ENCODE data around the gene CDC25B.
A peak's percentile ranks its signal among the peaks of the same experiment; 100 is the strongest.

DNA sequence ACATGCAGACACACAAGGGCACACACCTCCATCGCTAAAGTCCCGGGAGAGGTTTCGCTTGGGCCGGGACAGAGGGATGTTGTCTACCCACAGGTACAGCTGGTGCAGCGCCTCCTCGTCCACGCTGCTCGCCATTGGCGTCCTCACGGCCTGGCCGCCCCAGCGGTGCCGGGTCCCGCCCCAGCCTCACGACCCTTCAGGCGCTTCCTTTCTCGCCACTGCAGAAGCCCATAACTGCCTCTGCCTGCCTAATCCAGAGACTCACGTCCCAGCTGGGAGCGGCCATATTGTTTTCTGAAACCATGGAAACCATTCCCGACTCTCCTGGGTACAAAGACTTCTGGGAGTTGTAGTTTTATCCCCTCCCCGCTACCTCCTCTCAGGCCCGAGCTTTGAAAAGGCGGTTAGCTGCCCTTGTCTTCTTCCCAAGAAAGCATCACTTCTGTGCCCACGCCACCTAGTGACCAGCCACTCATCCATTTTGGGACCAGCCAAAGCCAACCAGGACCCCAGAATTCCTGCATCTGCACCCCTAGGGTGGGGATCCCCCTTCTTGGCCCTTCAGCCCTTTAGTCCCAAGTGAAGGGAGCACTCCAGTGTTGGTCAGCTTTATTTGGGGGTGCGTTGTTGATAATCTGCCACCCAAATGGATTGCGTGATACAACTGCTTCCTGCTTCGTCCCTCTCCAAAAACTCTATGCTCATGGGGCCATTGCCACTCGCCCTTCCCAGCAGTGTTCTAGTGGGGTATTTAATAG lies 14.8 kb upstream of the CDC25B start, which contains the start of gene SPEF1:
- TF ChIP-seq, protein P1, sequence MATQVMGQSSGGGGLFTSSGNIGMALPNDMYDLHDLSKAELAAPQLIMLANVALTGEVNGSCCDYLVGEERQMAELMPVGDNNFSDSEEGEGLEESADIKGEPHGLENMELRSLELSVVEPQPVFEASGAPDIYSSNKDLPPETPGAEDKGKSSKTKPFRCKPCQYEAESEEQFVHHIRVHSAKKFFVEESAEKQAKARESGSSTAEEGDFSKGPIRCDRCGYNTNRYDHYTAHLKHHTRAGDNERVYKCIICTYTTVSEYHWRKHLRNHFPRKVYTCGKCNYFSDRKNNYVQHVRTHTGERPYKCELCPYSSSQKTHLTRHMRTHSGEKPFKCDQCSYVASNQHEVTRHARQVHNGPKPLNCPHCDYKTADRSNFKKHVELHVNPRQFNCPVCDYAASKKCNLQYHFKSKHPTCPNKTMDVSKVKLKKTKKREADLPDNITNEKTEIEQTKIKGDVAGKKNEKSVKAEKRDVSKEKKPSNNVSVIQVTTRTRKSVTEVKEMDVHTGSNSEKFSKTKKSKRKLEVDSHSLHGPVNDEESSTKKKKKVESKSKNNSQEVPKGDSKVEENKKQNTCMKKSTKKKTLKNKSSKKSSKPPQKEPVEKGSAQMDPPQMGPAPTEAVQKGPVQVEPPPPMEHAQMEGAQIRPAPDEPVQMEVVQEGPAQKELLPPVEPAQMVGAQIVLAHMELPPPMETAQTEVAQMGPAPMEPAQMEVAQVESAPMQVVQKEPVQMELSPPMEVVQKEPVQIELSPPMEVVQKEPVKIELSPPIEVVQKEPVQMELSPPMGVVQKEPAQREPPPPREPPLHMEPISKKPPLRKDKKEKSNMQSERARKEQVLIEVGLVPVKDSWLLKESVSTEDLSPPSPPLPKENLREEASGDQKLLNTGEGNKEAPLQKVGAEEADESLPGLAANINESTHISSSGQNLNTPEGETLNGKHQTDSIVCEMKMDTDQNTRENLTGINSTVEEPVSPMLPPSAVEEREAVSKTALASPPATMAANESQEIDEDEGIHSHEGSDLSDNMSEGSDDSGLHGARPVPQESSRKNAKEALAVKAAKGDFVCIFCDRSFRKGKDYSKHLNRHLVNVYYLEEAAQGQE (tag by site-specific recombination; IDR thresholded peaks at IDR 0.05) = no peak
- no peak for TF ChIP-seq ZNF433 (tag by site-specific recombination; IDR thresholded peaks at IDR 0.05; ENCODE audit: low read depth)
- TF ChIP-seq ZSCAN23 (tag by site-specific recombination; IDR thresholded peaks at IDR 0.05) = no peak
- no peak for TF ChIP-seq GLIS2 (tag by site-specific recombination; IDR thresholded peaks at IDR 0.05)
- peak; percentile 38; the same call in 1 of the 2 replicates for TF ChIP-seq ZNF629 (tag by site-specific recombination; IDR thresholded peaks at IDR 0.05)
- TF ChIP-seq, protein P2, sequence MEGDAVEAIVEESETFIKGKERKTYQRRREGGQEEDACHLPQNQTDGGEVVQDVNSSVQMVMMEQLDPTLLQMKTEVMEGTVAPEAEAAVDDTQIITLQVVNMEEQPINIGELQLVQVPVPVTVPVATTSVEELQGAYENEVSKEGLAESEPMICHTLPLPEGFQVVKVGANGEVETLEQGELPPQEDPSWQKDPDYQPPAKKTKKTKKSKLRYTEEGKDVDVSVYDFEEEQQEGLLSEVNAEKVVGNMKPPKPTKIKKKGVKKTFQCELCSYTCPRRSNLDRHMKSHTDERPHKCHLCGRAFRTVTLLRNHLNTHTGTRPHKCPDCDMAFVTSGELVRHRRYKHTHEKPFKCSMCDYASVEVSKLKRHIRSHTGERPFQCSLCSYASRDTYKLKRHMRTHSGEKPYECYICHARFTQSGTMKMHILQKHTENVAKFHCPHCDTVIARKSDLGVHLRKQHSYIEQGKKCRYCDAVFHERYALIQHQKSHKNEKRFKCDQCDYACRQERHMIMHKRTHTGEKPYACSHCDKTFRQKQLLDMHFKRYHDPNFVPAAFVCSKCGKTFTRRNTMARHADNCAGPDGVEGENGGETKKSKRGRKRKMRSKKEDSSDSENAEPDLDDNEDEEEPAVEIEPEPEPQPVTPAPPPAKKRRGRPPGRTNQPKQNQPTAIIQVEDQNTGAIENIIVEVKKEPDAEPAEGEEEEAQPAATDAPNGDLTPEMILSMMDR (tag by site-specific recombination; IDR thresholded peaks at IDR 0.05) = peak; percentile 86
- peak; percentile 90 for TF ChIP-seq YY1 (tag by site-specific recombination; IDR thresholded peaks at IDR 0.05)
- no peak for TF ChIP-seq ZNF785 (tag by site-specific recombination; IDR thresholded peaks at IDR 0.05)
- TF ChIP-seq, protein P3, sequence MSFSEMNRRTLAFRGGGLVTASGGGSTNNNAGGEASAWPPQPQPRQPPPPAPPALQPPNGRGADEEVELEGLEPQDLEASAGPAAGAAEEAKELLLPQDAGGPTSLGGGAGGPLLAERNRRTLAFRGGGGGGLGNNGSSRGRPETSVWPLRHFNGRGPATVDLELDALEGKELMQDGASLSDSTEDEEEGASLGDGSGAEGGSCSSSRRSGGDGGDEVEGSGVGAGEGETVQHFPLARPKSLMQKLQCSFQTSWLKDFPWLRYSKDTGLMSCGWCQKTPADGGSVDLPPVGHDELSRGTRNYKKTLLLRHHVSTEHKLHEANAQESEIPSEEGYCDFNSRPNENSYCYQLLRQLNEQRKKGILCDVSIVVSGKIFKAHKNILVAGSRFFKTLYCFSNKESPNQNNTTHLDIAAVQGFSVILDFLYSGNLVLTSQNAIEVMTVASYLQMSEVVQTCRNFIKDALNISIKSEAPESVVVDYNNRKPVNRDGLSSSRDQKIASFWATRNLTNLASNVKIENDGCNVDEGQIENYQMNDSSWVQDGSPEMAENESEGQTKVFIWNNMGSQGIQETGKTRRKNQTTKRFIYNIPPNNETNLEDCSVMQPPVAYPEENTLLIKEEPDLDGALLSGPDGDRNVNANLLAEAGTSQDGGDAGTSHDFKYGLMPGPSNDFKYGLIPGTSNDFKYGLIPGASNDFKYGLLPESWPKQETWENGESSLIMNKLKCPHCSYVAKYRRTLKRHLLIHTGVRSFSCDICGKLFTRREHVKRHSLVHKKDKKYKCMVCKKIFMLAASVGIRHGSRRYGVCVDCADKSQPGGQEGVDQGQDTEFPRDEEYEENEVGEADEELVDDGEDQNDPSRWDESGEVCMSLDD (tag by site-specific recombination; IDR thresholded peaks at IDR 0.05) = peak; percentile 81
- TF ChIP-seq ZFP41 (tag by site-specific recombination; IDR thresholded peaks at IDR 0.05; ENCODE audit: borderline replicate concordance) = no peak

All from HEK293 (cell line).